ENCODE measurements around the gene GP5.

- TF ChIP-seq POLR2A (IDR thresholded peaks at IDR 0.05) (no peak), CTCF (IDR thresholded peaks at IDR 0.05) (no peak)
Observed at GRCh38 chr3:194396539-194396858, 2.6 kb downstream of the GP5 start.

All from testis (tissue), 2 donors.